GM12874 (cell line): ENCODE results near the gene FCN3.

Experiments used
- TF ChIP-seq, protein P1 (sequence below): IDR thresholded peaks from 2 replicates; pipeline ENCODE4 v1.5.1; 2011; ENCODE audit warnings: low read depth, mild to moderate bottlenecking, control low read depth, low read length, moderate library complexity; ENCODE audit not compliant: insufficient read depth

The FCN3 gene

DNA sequence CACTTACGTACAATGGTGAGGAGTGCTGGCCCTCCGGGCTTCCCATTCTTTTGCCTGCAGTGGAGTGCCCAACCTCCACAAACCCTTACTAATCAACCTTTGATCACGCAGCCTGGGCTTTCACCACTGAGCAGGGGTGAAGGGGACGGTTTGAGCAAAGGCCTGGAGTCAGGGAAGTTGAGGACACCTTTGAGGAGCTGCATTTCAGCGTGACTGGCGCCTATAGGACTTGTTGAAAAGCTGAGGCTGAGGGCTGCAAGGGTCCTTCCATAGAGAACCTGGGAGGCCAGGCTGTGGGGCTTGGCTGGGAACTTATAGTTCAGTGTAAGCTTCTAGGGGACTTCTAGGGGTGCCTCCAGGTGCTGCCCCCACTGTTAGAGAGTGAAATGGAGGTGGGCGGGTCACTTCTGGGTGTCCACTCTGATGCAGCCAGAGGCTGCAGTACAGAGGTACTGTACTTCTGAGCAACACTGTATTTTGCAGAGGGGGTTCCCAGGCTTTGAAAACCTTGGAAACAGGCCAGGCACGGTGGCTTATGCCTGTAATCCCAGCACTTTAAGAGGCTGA lies 23.0 kb downstream of the FCN3 start:
- TF ChIP-seq, protein P1, sequence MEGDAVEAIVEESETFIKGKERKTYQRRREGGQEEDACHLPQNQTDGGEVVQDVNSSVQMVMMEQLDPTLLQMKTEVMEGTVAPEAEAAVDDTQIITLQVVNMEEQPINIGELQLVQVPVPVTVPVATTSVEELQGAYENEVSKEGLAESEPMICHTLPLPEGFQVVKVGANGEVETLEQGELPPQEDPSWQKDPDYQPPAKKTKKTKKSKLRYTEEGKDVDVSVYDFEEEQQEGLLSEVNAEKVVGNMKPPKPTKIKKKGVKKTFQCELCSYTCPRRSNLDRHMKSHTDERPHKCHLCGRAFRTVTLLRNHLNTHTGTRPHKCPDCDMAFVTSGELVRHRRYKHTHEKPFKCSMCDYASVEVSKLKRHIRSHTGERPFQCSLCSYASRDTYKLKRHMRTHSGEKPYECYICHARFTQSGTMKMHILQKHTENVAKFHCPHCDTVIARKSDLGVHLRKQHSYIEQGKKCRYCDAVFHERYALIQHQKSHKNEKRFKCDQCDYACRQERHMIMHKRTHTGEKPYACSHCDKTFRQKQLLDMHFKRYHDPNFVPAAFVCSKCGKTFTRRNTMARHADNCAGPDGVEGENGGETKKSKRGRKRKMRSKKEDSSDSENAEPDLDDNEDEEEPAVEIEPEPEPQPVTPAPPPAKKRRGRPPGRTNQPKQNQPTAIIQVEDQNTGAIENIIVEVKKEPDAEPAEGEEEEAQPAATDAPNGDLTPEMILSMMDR, result no peak

DNA sequence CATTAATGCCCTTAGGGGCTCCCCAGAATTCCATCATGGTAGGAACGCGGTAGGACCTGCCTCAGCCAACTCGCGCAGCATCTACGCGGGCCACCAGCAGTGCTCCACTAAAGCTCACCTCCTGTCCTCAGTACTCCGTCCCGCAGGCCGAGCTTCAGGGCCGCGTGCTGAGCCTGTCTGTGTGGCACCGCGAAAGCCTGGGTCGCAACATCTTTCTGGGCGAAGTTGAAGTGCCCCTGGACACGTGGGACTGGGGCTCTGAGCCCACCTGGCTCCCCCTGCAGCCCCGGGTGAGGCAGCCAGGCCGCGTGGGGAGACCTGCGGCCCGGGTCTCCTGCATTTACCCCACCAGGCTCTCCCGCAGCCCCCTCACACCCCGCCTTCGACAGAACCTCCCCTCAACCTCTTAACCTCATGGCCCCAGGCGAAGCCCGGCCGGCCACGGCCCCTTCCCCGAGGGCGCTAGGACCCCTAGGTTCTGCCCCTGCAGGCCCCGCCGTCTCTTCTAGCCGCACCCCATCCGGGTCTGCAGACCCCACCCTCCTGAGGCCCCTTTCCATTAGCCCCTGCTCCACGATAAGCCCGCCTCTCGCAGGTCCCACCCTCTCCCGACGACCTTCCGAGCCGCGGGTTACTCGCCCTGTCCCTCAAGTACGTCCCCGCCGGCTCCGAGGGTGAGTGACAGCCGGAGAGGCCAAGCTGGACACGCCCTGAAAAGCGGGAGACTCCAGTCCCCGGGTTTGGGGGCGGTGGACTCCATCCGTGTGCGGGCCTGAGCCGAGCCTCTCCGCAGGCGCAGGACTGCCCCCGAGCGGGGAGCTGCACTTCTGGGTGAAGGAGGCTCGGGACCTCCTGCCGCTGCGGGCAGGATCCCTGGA lies 23.7 kb downstream of the FCN3 start:
- TF ChIP-seq, protein P1, result no peak

DNA sequence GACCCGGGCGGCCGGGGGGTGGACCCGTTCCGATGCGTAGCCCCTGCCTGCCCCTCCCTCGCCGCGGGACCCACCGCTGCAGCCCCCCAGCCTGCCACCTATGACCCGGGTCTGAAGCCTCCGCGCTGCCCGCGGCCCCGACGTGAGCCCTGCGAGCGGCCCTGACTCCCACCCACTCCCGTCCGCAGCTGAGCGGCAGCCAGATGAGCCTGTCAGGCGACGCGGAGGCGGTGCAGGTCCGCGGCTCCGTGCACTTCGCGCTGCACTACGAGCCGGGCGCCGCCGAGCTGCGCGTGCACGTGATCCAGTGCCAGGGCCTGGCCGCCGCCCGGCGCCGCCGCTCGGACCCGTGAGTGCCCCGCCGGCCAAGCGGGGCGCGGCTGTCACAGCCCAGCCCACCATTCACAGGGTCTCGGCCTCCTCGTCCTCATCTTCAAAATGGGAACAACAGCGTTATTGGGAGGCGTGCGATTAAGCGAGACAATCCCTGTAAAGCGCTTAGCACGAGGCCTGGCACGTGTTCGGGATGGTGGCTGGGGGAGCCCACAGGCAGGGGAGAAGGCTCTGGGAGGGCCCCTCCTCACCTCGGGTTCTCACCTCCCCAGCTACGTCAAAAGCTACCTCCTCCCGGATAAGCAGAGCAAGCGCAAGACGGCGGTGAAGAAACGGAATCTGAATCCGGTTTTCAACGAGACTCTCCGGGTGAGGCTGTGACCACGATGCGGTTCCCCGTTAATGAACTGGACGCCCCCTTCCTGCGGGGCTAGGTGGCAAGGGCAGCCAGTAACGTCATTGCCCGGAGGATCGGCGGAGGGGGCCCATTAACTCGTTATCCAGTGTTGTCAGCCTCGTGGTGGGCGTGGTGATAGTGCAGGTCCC lies 24.6 kb downstream of the FCN3 start:
- TF ChIP-seq, protein P1, result no peak

DNA sequence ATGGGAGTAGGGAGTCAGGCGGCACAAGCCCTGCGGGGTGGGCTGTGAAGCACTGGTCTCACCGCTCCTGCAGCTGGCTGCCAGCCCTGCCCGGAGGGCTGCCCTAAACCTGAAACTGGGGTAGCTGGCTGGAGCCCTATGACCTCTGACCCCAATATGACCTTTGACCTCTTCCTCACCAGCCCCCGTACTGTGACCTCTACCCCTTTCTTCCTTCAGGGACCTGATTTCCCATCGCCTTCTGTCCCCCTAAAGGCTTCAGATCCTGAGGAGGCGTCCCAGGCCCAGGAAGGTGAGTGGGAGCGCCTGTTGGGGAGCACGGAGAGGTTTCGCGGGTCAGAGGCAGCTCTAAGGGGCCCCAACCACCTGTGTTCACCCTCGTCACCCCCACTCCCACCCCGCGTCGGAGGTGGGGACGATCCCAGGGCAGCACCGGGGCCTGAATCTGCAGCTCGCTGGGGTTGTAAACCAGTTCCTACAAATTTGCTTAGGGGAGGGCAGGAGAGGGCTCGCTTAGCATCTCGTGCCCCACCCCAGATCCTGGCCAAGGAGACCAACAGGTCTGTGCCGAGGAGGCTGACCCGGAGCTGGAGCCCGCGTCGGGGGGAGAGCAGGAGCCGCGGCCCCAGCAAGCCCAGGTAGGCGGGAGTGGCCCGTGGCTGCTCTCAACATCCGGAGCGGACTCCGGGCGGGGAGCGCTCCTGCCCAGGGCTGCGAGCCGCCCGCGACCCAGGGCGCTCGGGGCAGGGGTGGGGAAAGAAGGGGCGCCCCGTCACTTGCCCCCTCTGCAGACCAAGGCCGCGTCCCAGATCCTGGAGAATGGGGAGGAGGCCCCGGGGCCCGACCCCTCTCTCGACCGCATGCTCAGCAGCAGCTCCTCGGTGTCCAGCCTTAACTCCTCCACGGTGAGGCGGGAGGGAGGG lies 25.5 kb downstream of the FCN3 start:
- TF ChIP-seq, protein P1, result no peak

DNA sequence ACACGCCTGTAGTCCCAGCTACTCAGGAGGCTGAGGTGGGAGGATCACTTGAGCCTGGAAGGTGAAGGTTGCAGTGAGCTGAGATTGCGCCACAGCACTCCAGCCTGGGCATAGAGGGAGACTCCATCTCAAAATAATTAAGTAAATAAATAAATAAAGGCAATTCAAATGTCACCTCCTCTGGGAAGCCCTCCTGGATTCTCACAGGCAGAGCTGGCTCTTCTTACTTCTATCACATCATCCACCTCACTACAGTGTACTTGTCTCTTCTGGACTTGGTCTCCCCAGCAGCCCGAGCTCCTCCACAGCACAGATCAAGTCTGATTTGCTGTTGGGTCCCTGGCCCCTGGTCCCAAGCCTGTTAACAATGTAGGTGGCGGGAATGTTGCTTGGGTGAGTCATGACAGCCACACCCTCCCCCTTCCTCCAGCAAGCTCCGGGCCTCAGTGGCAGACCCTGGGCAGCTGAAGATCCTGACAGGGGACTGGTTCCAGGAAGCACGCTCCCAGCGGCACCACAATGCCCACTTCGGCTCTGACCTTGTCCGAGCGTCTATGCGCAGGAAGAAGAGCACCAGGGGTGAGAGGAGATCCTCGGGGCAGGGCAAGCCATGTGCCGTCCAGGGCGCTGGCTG lies 27.5 kb downstream of the FCN3 start:
- TF ChIP-seq, protein P1, result no peak

DNA sequence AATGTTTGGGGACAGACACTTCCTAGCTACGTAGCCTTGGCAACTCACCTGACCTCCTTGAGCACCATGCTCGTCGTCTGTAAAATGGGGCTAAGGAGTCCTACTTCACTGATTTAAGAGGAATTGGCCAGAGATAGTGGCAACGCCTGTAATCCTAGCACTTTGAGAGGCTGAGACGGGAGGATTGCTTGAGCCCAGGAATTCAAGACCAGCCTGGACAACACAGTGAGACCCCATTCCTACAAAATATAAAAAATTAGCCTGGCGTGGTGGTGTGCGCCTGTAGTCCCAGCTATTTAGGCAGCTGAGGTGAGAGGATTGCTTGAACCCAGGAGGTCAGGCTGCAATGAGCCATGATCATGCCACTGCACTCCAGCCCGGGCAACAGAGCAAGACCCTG lies 28.3 kb downstream of the FCN3 start:
- TF ChIP-seq, protein P1, result no peak
